ENCODE results near the gene MEGF11. TPM values are rescaled to one million over a fixed set of nuclear protein-coding genes. Genes with fewer than 3 reads are reported as not detected.

MEGF11 gene
- total RNA-seq, 4 donors from 2014 or later, result not detected

DNA sequence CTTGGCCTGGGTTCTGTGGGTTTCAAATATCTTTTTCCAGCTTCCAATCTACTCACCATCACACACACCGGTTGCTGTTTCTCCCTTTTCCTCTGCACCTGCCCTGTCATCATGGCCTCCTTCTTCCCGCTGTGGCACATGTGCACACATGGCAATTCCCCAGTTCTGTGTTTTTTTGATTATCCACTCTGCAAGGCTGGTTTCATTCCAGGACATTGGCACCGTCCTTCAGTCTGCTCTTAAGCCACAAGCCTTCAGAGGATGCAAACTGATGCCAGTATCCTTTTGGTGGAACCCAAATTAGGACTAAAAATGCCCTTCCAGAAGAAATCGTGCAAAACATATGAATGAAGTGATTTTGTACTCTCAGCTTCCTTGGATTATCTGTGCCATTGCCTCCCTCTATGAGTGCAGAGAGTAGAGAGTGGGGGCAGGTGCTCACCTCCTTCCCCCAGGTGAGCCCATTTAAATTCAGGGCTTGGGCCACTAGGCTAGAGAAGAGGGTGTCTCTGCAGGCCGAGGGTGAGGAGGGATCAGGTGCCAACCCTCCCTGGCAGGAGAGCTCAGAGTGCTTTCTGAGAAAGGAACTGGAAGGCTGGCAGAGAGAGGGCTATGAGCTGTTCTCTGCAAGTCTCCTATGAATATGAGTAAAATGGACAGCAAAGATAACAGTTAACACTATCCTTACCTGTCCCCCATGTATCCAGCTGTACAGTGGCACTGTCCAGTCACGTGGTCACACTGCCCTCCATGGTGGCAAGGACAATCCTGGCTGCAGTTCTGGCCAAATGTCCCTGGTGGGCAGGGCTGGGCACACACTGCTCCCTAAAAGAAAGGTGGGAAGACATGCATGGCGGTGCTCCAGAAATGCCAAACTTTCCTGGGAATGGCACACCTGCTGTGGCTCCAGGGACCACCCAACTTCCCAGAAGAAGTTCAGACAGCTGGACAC lies 283.4 kb downstream of the MEGF11 start:
- H3K9me3 ChIP-seq, result no peaks in the 10 kb centered on the region
- 59 to 67% methylated on average over 5 to 6 of the region's 7 CpGs for WGBS, 2 donors
- TF ChIP-seq, protein P1, sequence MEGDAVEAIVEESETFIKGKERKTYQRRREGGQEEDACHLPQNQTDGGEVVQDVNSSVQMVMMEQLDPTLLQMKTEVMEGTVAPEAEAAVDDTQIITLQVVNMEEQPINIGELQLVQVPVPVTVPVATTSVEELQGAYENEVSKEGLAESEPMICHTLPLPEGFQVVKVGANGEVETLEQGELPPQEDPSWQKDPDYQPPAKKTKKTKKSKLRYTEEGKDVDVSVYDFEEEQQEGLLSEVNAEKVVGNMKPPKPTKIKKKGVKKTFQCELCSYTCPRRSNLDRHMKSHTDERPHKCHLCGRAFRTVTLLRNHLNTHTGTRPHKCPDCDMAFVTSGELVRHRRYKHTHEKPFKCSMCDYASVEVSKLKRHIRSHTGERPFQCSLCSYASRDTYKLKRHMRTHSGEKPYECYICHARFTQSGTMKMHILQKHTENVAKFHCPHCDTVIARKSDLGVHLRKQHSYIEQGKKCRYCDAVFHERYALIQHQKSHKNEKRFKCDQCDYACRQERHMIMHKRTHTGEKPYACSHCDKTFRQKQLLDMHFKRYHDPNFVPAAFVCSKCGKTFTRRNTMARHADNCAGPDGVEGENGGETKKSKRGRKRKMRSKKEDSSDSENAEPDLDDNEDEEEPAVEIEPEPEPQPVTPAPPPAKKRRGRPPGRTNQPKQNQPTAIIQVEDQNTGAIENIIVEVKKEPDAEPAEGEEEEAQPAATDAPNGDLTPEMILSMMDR (IDR thresholded peaks at IDR 0.05), result no peak
- no peak for TF ChIP-seq POLR2A (IDR thresholded peaks at IDR 0.05)
- H3K36me3 ChIP-seq, result no peaks in the 10 kb centered on the region
- H3K4me3 ChIP-seq, result no peak overlapping the region
- H3K27ac ChIP-seq, result no peak overlapping the region
- no peak for DNase-seq
- intact Hi-C loops (cut with DNase I), result no loop called here
- peaks cover 0 to 91% (median 0%) of the 10 kb centered on the region in 4 donors for H3K27me3 ChIP-seq
- H3K4me1 ChIP-seq, result no peaks in the 10 kb centered on the region

DNA sequence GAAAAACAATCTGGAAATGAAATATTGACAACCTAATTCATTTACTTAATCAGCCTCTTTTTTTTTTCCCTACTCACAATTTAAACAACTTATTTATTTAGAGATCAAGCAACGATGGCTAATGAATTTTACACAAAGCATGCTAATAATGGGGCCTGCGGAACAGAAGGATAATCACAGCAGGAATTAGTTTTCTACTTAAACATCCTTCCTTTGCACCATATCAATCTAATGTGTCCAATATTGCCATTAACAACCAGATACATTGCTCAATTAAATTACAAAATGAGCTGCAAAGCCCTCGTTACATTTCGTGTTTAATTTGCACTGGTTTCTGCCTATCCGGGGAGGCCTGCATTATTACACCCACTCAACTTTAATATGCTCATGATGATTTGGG lies 285.0 kb downstream of the MEGF11 start:
- TF ChIP-seq, protein P1 (IDR thresholded peaks at IDR 0.05), result no peak
- TF ChIP-seq POLR2A (IDR thresholded peaks at IDR 0.05), result no peak
- WGBS, 2 donors, result 76 to 79% methylated on average over 5 of the region's 5 CpGs
- intact Hi-C loops (cut with DNase I), result no loop called here
- no peak for DNase-seq
- Histone ChIP-seq H3K4me3 (no peak overlapping the region), H3K27me3 (peaks cover 0 to 91% (median 0%) of the 10 kb centered on the region in 4 donors), H3K36me3 (no peaks in the 10 kb centered on the region), H3K9me3 (no peaks in the 10 kb centered on the region), H3K27ac (no peak overlapping the region), H3K4me1 (no peaks in the 10 kb centered on the region)

DNA sequence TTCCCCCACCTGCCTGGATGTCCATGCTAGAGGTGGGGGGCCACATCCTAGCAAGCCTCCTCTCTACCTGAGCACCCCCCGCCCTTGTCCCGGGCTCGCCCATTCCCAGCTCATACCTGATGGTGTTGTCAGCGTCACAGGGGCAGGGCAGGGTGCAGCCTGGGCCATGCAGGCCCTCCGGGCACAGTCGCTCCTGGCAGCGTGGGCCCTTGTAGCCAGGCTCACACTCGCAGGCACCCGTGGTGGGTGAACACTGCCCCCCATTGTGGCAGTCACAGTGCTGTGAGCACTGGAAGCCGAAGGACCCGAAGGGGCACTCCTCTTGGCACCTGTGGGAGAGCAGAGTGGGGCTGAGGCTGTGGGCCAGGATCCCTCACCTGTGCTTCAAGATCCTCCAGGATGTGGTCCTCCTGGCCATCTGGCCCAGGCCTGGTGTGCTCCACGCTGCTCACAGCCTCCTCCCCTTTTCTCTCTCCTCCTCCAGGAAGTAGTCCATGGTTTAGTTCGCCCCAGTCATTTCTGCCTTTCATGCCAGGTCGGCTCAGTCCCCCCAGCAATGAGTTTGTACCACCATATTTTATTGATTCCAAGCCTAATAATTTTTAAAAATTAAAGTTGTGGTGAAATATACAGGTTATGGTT lies 288.6 kb downstream of the MEGF11 start:
- Histone ChIP-seq H3K36me3 (no peaks in the 10 kb centered on the region), H3K27ac (no peak overlapping the region), H3K9me3 (no peaks in the 10 kb centered on the region), H3K4me3 (no peak overlapping the region), H3K27me3 (peaks cover 0 to 88% (median 0%) of the 10 kb centered on the region in 4 donors), H3K4me1 (no peaks in the 10 kb centered on the region)
- 68 to 72% methylated on average over 3 to 4 of the region's 14 CpGs for WGBS, 2 donors
- DNase-seq, result no peak
- TF ChIP-seq POLR2A (IDR thresholded peaks at IDR 0.05), result no peak
- TF ChIP-seq, protein P1 (IDR thresholded peaks at IDR 0.05), result no peak
- intact Hi-C loops (cut with DNase I), result no loop called here

DNA sequence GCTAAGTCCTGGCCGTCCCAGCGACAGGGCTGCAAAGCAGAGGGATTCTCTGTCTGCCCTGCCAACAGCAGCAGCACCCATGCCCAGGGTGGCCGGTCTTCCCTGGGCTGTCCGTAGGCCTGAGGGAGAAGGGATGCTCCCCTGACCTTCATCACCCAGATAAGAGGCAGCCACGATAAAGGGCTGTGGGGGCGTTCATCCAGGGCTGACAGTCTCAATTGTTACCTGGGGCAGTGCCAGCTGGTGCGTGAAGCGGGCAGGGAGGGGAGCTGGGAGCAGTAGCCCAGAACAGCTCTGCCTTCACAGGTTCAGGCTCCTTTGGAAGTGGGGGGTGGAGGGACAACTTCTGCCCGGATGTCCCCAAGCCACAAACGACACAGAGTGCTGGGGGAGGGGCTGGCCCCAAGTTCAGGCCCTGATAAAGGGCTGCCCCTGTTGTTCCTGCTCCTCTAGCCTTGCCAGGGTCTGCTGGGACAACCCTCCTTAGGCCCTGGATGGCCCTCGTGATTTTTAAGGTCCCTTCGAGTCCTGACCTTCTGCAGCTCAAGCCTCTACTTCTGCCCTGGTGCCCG lies 289.6 kb downstream of the MEGF11 start:
- DNase-seq, result no peak
- Histone ChIP-seq H3K36me3 (no peaks in the 10 kb centered on the region), H3K9me3 (no peaks in the 10 kb centered on the region), H3K4me3 (no peak overlapping the region), H3K27me3 (peaks cover 0 to 79% (median 0%) of the 10 kb centered on the region in 4 donors), H3K4me1 (no peaks in the 10 kb centered on the region), H3K27ac (no peak overlapping the region)
- intact Hi-C loops (cut with DNase I), result no loop called here
- TF ChIP-seq POLR2A (IDR thresholded peaks at IDR 0.05), result no peak
- WGBS, 2 donors, result 26 to 50% methylated on average over 3 to 6 of the region's 13 CpGs

DNA sequence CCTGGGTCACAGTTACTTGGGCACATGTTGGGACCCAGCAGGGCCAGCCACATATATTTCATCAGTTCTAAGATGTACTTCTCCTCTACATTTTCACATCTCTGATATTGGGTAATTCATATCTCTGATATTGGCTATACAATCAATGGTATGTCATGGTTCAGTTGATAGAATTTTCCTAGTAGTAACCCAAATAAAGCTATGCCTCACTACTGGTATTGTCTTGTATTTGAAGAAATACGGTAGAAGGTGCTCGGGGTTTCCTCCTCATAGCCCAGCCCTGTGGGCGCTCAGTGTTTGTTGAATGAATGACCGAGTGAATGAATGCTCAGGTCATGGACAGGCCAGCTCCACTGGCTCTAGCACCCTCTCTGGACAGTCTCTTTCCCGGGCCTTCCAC lies 290.2 kb downstream of the MEGF11 start:
- Histone ChIP-seq H3K4me3 (no peak overlapping the region), H3K9me3 (no peaks in the 10 kb centered on the region), H3K27me3 (peaks cover 0 to 76% (median 0%) of the 10 kb centered on the region in 4 donors), H3K27ac (no peak overlapping the region), H3K36me3 (no peaks in the 10 kb centered on the region), H3K4me1 (no peaks in the 10 kb centered on the region)
- intact Hi-C loops (cut with DNase I), result no loop called here
- no peak for DNase-seq
- WGBS, 2 donors, result 22 to 33% methylated on average over 5 of the region's 5 CpGs
- no peak for TF ChIP-seq POLR2A (IDR thresholded peaks at IDR 0.05)
- TF ChIP-seq, protein P1 (IDR thresholded peaks at IDR 0.05), result no peak
